Peyer's patch (tissue), 4 donors: ENCODE results near the gene IMPACT. TPM values are rescaled to one million over a fixed set of nuclear protein-coding genes. Genes with fewer than 3 reads are reported as not detected.

Experiments used
- DNase-seq, 3 donors: peaks; one replicate each; pipeline ENCODE4 v3.0.0-alpha.2; 2017 to 2019
- H3K27ac ChIP-seq, 4 donors: fragments of 200-600 bp; sonication (generic); one replicate each; pipeline ENCODE4 v1.5.1; 2016 to 2019
- H3K27me3 ChIP-seq, 2 donors: fragments of 200-600 bp; sonication (generic); one replicate each; pipeline ENCODE4 v1.5.1; 2019
- H3K36me3 ChIP-seq, 3 donors: fragments of 200-600 bp; sonication (generic); one replicate each; pipeline ENCODE4 v1.5.1; 2016 to 2019
- H3K4me1 ChIP-seq, 4 donors: fragments of 200-600 bp; sonication (generic); one replicate each; pipeline ENCODE4 v1.5.1; 2016 to 2019
- H3K4me3 ChIP-seq, 4 donors: fragments of 200-600 bp; sonication (generic); 1 replicate in 3 of 4; 2 replicates in 1 of 4; pipeline ENCODE4 v1.5.1; 2016 to 2019; ENCODE audit warnings: mild to moderate bottlenecking in 1 of 4
- H3K9me3 ChIP-seq, 4 donors: fragments of 200-600 bp; sonication (generic); one replicate each; pipeline ENCODE4 v1.5.1; 2016 to 2019; ENCODE audit warnings: mild to moderate bottlenecking in 1 of 4
- CTCF ChIP-seq, 6 experiments: fragments of 450-650 bp in 4 of 6; fragments of 200-600 bp in 2 of 6; sonication (generic) in 1 of 6; IDR thresholded peaks; one replicate each; pipeline ENCODE4 v1.5.1; 2017 to 2019; ENCODE audit warnings: antibody characterized with exemption in 6 of 6, mild to moderate bottlenecking in 3 of 6, moderate library complexity in 1 of 6
- POLR2A ChIP-seq, 2 donors: fragments of 450-650 bp; IDR thresholded peaks; one replicate each; pipeline ENCODE4 v1.5.1; 2017; ENCODE audit warnings: antibody characterized with exemption in 2 of 2, mild to moderate bottlenecking in 2 of 2, moderate library complexity in 2 of 2
- total RNA-seq, 4 donors: library from RNA; depleted of rRNA; stranded (reverse); fragments of >200 nt; gene quantifications; one replicate each; pipeline ENCODE4 v1.1.0, GENCODE V29; 2016

Gene IMPACT
- total RNA-seq, 4 donors from 2014 or later = 10.3 to 18.2 (median 13.8) TPM

GRCh38 chr18:24466771-24467170 lies 40.3 kb downstream of the IMPACT start:
- Histone ChIP-seq H3K4me3 (no peak overlapping the region), H3K27me3 (no peaks in the 10 kb centered on the region), H3K27ac (no peak overlapping the region), H3K9me3 (no peaks in the 10 kb centered on the region), H3K36me3 (no peaks in the 10 kb centered on the region), H3K4me1 (no peaks in the 10 kb centered on the region)
- DNase-seq = no peak
- TF ChIP-seq POLR2A (IDR thresholded peaks at IDR 0.05) (no peak), CTCF (IDR thresholded peaks at IDR 0.05) (no peak)

GRCh38 chr18:24470022-24470618 lies 43.6 kb downstream of the IMPACT start:
- Histone ChIP-seq H3K9me3 (no peaks in the 10 kb centered on the region), H3K4me1 (no peaks in the 10 kb centered on the region), H3K27ac (no peak overlapping the region), H3K36me3 (no peaks in the 10 kb centered on the region), H3K27me3 (no peaks in the 10 kb centered on the region), H3K4me3 (no peak overlapping the region)
- DNase-seq = no peak
- no peak for TF ChIP-seq POLR2A (IDR thresholded peaks at IDR 0.05)

GRCh38 chr18:24470805-24471204 lies 44.3 kb downstream of the IMPACT start:
- Histone ChIP-seq H3K4me1 (no peaks in the 10 kb centered on the region), H3K9me3 (no peaks in the 10 kb centered on the region), H3K4me3 (no peak overlapping the region), H3K27ac (no peak overlapping the region), H3K36me3 (no peaks in the 10 kb centered on the region), H3K27me3 (no peaks in the 10 kb centered on the region)
- DNase-seq = no peak
- no peak for TF ChIP-seq POLR2A (IDR thresholded peaks at IDR 0.05)
- no peak for TF ChIP-seq CTCF (IDR thresholded peaks at IDR 0.05)

GRCh38 chr18:24472591-24472990 lies 46.1 kb downstream of the IMPACT start:
- TF ChIP-seq POLR2A (IDR thresholded peaks at IDR 0.05) = no peak
- TF ChIP-seq CTCF (IDR thresholded peaks at IDR 0.05) = no peak
- Histone ChIP-seq H3K4me3 (no peak overlapping the region), H3K4me1 (no peaks in the 10 kb centered on the region), H3K27me3 (no peaks in the 10 kb centered on the region), H3K9me3 (no peaks in the 10 kb centered on the region), H3K27ac (no peak overlapping the region), H3K36me3 (no peaks in the 10 kb centered on the region)
- DNase-seq = no peak

GRCh38 chr18:24474406-24474805 lies 47.9 kb downstream of the IMPACT start:
- no peak for TF ChIP-seq CTCF (IDR thresholded peaks at IDR 0.05)
- no peak for TF ChIP-seq POLR2A (IDR thresholded peaks at IDR 0.05)
- H3K4me3 ChIP-seq = no peak overlapping the region
- DNase-seq = no peak

GRCh38 chr18:24475926-24476589 lies 49.6 kb downstream of the IMPACT start:
- H3K36me3 ChIP-seq = no peaks in the 10 kb centered on the region
- H3K4me3 ChIP-seq = no peak overlapping the region
- H3K9me3 ChIP-seq = no peaks in the 10 kb centered on the region
- no peaks in the 10 kb centered on the region for H3K27me3 ChIP-seq
- no peak overlapping the region for H3K27ac ChIP-seq
- H3K4me1 ChIP-seq = no peaks in the 10 kb centered on the region
- no peak for DNase-seq
- TF ChIP-seq CTCF (IDR thresholded peaks at IDR 0.05) = no peak
- no peak for TF ChIP-seq POLR2A (IDR thresholded peaks at IDR 0.05)

More at GRCh38 chr18:24474406-24474805, 47.9 kb downstream of the IMPACT start:
- Histone ChIP-seq H3K27ac (no peak overlapping the region), H3K36me3 (no peaks in the 10 kb centered on the region), H3K4me1 (no peaks in the 10 kb centered on the region), H3K27me3 (no peaks in the 10 kb centered on the region), H3K9me3 (no peaks in the 10 kb centered on the region)
